ENCODE data around the gene KANK3.
"Not testable (repeated sequence)": the region's sequence is repeated elsewhere in the genome, so short reads cannot be mapped to it uniquely, and the experiment has no call there.

Gene KANK3

DNA sequence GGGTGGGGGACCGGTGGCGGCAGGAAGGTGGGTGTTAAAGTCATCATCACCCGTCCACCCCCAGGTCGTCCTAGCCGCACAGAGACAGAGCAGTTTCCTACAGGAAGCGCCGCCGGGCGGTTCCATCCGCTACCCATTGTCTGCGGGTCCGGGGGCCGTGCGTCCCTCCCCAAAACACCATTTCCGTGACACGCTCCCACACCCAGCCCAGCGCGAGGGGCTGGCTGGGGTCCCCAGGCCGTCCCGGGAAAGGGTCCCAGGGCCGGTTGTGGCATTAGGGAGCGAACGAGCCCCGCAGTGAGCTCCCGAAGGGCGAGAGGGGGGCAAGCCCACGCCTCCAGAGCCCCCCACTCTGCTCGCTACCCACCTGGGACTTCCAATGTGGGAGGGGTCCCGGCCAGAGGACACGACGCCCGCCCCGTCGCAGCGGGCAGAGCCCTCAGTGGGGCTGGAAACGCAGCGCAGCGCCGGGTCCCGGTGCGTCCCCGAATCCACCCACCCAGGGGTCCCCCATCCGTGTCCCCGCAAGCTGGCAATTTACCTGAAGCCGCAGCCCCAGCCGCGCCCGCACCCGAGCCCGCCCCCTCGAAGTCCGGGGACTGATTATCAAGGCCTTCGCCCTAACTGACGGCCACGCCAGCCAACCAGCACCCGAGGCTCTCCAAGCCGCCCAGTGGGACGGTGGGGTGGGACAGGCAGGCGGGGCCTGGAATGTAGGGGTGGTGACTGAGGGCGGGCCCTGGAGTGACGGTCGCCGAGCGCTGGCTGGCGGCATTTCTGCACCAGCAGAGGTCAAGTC is at the start of gene KANK3:
TSS of gene KANK3 (minus strand) at position 579 of the 799 bp plus-strand sequence. CDS start 5,434 bp downstream, outside the sequence.
- DNase-seq: peak; percentile 46

DNA sequence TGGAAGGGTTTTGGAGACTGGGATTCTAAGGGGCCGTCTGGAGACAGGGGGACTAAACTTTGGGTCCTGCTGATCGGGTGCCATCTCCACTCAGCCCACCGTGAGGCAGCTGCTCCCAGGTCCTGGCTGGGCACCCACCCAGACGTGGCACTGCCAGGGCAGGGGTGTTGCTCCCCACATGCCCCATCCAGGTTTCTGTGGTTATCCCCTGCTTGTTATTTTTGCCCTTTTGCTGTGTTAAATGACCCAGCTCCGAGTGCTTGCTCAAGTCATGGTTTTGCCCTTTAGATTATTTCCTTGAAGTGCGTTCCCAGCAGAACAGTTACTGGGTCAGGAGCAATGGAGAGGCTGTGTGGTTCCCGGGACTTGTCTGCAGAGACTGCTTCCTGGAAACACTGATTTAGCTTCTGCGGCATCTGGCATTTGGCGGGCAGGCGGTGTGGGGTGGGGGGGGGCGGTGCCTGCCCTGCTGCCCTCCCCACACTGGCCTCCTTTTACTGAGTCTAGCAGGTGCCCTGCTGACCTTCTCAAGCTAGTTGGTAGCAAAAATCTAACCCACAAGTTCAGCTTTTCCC is 49.0 kb upstream of the KANK3 start:
- no peak for DNase-seq

DNA sequence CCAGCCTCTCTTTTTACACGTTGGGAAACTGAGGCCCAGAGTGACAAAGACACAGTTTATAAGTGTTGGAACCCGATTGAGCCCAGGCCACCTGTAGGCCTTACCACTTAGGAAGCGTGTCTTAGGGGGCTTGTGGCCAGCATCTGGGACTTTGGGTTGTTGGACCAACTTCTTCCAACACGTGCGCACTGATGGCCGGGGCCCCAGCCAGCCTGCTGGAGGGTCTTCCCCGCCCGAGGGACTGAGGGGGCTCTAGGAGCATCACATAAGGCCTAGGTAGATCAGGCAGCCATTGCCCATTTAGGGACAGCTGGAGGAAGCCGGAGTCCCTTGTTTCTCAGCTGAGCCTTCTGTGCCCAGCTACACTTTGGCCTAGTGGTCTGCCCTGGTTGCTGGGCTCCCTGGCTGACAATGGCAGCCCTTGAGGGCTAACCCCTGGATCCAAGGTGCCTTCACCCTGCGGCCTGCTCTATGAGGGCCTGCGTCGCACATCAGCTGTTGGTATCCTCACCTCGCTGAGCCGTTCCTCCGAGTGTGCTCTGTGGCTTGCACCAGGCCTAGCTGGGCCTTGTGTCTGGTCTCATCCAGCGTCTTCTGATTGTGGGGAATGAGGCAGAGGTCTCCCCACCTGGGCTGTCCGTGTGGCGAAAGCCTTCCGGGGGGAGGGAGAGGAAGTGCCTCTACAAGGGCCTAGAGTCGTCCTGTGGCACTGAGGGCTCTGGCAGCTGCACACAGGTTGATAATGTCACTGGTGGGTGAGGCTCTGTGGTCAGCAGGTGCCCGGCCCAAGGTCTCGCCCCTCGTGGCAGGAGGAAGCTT is 48.3 kb upstream of the KANK3 start:
- no peak for DNase-seq

DNA sequence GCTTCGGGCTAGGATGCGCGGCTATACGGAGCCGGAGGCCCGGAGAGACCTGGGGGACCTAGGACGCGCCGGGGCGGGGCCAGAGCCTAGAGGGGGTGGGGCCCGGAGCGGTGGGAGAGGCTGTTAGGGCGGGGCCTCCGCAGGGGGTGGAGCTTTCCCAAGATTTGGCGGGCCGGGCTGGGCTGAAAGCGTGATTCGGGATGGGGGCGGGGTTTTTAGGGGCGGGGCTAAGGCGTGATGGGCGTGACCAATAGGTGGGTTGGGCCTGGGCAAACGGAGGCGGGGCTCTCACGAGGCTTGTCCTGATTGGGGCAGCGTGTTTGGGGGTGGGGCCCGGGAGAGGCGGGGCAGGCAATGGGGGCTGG is 47.5 kb upstream of the KANK3 start:
- DNase-seq: peak; percentile 76

DNA sequence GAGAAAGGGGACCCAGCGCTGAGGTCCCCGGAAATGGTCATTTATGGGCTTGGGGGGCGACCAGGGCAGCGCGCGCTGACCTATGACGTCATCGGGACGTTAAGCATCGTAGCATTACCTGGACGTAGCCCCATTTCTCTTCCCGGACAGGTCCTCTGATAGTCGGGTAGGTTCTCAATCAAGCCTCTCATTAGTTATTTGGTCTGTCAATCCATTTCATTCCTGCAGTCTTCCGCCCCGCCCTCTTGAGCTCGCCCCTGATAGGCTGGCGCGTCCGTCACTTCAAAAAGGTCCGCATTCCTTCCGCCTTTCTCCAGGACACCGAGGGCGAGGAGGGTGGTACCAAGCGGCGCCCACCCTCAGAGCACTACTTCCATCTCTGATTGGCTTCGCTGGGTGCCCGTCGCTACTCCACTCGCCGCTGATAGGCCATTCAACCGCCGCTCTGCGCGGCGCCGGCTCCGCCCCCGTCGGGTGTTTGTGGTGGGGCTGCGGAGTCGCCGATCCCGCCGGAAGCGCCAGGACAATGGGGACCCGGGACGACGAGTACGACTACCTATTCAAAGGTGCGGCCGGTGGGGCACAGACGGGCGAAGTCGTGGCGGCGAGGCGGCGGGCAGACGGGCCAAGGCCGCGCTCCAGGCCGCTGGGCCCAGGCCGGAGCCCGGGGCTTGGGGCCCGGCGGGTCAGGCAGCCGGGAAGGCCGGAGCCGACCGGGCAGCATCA is 47.0 kb upstream of the KANK3 start, which contains the start of gene RAB11B:
TSS of gene RAB11B (plus strand) at position 470 of the 726 bp plus-strand sequence. CDS start at position 527, 57 bp downstream.
- peak; percentile 97 for DNase-seq

DNA sequence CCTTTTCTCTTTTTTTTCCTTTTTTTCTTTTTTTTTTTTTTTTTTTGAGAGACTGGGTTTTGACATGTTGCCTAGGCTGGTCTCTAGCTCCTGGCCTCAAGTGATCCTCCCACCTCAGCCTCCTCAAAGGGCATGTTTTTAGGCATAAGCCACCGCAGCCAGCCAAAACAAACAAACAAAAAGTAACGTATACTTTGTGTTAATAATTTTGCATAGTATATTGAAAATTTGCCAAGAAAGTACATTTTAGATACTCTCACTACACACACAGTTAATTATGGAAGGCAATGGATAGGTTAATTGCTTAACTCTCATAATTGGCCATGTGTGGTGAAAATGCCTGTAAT is 45.5 kb upstream of the KANK3 start:
- no peak for DNase-seq

DNA sequence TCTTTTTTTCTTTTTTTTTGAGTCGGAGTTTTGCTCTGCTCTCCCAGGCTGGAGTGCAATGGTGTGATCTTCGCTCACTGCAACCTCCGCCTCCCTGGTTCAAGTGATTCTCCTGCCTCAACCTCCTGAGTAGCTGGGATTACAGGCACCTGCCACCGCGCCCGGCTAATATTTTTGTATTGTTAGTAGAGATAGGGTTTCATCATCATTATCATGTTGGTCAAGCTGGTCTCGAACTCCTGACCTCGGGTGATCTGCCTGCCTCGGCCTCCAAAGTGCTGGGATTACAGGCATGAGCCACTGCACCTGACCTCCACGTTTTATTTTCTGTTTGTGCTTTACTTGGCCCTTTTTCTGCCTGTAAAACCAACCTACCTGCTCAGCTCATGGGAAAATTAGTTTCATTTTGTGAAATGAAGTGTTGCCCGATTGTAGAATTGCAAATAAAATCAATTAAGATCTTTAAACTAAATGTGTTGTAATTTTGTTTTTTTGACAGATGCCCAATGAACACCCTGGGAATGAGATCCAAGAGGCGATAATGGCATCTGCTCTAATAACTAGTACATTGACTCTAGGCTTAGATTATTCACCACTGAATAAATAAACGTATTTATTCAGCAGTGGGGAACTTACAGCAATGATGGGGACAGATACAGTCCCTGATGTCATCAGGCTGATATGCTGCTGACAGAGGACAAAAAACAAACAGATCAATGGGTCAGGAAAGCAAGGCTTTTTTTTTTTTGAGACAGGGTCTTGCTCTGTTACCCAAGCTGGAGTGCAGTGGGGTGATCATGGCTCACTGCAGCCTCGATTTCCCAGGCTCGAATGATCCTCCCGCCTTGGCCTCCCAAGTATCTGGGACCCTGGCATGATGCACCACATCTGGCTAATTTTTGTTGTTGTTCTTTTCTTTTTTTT is 44.9 kb upstream of the KANK3 start:
- DNase-seq: no peak

DNA sequence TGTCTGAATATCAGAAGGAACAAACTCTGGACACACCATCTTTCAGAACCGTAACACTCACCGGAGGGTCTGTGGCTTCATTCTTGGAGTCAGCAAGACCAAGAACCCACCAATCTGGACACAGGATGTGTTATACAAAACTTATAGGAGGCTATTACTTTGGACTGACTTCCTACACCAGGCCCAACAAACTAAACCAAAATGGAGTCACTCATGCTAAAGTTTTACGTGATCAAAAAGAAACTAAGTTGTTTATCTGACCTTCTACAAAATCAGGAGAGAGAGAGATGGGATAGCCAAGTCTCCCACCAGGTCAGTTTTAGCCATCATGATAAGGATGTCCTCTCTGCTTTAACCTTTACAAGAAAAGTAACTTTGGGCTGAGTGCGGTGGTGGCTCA is 43.9 kb upstream of the KANK3 start:
- DNase-seq: no peak

DNA sequence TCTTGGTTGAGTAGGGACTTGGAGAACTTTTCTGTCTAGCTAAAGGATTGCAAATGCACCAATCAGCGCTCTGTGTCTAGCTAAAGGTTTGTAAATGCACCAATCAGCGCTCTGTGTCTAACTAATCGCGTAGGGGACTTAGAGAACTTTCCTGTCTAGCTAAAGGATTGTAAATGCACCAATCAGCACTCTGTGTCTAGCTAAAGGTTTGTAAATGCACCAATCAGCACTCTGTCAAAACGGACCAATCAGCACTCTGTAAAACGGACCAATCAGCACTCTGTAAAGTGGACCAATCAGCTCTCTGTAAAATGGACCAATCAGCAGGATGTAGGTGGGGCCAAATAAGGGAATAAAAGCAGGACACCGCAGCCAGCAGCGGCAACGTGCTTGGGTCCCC is 43.4 kb upstream of the KANK3 start:
- DNase-seq: not testable (repeated sequence)

DNA sequence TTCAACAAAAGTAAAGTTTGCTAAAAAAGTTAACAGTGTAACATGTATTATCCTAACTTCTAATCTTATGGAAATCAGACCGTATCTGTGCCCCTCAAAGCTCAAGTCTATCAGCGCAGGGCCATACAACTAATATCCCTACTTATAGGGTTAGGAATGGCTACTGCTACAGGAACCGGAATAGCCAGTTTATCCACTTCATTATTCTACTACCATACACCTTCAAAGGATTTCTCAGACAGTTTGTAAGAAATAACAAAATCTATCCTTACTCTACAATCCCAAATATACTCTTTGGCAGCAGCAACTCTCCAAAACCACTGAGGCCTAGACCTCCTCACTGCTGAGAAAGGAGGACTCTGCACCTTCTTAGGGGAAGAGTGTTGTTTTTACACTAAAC is 42.5 kb upstream of the KANK3 start:
- DNase-seq: not testable (repeated sequence)

DNA sequence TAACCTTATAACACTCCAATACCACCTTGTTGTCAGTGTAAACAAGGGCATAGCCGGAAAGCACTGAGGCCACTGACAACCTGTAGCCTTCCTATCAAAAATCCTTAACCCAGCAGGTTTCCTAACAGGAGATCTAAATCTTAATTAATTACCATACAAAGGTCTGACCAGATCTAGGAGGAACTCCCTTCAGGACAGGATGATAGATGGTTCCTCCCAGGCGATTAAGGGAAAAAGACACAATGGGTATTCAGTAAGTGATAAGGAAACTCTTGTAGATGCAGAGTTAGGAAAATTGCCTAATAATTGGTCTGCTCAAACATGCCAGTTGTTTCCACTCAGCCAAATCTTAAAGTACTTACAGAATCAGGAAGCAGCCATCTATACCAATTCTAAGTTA is 42.0 kb upstream of the KANK3 start:
- DNase-seq: not testable (repeated sequence)

DNA sequence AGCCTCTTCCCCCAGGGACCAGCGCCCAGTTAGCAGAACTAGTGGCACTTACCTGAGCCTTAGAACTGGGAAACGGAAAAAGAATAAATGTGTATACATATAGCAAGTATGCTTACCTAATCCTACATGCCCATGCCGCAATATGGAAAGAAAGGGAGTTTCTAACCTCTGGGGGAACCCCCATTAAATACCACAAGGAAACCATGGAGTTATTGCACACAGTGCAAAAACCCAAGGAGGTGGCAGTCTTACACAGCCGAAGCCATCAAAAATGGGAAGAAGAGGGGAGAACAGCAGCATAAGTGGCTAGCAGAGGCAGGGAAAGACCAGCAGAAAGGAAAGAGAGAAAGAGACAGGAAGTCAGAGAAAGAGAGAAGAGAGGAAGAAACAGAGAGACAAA is 41.5 kb upstream of the KANK3 start:
- not testable (repeated sequence) for DNase-seq

DNA sequence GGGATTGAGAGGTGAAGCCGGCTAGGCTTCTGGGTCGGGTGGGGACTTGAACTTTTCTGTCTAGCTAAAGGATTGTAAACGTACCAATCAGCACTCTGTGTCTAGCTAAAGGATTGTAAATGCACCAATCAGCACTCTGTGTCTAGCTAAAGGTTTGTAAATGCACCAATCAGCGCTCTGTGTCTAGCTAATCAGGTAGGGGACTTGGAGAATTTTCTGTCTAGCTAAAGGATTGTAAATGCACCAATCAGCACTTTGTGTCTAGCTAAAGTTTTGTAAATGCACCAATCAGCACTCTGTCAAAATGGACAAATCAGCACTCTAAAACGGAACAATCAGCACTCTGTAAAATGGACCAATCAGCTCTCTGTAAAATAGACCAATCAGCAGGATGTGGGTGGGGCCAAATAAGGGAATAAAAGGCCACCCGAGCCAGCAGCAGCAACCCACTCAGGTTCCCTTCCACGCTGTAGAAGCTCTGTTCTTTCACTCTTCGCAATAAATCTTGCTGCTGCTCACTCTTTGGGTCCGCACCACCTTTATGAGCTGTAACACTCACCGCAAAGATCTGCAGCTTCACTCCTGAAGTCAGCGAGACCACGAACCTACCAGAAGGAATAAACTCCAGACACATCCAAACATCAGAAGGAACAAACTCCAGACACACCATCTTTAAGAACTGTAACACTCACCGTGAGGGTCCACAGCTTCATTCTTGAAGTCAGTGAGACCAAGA is 36.3 kb upstream of the KANK3 start:
- not testable (repeated sequence) for DNase-seq

DNA sequence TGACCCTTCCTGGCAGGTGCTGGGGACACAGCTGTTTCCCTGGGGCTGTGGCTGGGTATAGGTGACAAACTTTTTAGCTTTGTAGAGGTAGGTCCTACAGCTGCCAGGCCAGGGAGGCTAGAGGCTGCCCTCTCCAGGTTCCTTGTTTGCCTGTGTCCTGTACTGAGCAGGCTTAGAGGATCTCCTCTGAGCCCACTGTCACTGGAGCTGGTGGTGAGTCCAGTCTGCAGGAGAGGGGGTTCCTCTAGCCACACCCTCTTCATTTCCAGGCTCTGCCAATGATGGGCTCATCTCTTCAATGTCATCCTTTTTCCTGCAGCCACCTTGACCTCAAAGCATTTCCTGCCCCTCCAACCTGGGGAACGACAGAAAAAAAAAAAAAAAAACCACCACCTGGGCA is 34.5 kb upstream of the KANK3 start:
- DNase-seq: no peak

DNA sequence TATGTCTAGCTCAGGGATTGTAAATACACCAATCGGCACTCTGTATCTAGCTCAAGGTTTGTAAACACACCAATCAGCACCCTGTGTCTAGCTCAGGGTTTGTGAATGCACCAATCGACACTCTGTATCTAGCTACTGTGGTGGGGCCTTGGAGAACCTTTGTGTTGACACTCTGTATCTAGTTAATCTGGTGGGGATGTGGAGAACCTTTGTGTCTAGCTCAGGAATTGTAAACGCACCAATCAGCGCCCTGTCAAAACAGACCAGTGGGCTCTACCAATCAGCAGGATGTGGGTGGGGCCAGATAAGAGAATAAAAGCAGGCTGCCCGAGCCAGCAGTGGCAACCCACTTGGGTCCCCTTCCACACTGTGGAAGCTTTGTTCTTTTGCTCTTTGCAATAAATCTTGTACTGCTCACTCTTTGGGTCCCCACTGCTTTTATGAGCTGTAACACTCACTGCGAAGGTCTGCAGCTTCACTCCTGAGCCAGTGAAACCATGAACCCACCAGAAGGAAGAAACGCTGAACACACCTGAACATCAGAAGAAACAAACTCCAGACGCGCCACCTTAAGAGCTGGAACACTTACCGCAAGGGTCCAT is 33.4 kb upstream of the KANK3 start:
- not testable (repeated sequence) for DNase-seq

DNA sequence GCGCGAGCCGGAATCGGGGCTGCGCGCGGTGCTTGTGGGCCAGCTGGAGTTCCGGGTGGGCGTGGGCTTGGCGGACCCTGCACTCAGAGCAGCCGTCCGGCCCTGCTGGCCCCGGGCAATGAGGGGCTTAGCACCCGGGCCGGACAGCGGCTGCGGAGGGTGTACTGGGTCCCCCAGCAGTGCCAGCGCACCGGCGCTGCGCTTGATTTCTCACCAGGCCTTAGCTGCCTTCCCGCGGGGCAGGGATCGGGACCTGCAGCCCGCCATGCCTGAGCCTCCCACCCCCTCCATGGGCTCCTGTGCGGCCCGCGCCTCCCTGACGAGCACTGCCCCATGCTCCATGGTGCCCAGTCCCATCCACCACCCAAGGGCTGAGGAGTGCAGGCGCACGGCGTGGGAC is 32.7 kb upstream of the KANK3 start:
- DNase-seq: not testable (repeated sequence)

DNA sequence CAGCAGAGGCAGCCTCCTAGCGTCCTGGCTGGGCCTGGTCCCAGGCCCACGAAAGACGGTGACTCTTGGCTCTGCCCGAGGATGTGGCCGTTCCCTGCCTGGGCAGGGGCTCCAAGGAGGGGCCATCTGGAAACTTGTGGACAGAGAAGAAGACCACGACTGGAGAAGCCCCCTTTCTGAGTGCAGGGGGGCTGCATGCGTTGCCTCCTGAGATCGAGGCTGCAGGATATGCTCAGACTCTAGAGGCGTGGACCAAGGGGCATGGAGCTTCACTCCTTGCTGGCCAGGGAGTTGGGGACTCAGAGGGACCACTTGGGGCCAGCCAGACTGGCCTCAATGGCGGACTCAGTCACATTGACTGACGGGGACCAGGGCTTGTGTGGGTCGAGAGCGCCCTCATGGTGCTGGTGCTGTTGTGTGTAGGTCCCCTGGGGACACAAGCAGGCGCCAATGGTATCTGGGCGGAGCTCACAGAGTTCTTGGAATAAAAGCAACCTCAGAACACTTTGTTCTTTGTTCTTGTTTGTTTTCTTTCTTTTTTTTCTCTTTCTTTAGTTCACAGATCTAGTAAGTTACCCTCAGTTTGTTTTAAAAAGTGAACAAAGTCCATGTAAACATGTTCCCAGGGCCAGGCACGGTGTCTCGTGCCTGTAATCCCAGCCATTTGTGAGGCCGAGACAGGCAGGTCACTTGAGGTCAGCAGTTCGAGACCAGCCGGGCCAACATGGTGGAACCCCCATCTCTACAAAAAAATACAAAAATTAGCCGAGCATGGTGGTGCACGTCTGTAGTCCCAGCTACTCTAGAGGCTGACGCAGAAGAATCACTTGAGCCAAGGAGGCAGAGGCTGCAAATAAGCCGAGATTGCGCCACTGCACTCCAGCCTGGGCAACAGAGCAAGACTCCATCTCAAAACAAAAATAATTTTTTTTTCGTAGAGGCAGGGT is 31.1 kb upstream of the KANK3 start:
- DNase-seq: no peak

DNA sequence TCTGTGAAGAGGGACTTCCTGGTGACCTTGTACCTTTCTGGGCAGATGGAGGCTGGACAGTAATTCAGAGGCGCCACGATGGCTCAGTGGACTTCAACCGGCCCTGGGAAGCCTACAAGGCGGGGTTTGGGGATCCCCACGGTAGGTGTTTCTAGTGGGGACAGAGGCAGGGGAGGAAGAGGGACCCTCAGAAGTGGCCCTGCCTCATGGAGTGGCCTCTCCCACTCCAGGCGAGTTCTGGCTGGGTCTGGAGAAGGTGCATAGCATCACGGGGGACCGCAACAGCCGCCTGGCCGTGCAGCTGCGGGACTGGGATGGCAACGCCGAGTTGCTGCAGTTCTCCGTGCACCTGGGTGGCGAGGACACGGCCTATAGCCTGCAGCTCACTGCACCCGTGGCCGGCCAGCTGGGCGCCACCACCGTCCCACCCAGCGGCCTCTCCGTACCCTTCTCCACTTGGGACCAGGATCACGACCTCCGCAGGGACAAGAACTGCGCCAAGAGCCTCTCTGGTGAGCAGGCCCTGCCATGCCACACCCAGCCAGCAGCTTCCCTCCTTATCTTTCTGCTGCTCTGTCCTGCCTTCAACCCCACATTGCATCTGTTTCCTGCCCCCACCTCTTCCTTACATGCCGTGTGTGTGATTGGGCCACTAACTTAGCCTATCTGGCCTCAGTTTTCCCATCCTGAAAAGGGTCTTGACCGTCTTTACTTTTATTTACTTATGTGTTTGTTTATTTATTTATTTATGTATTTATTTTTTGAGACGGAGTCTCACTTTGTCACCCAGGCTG is 28.1 kb upstream of the KANK3 start:
- no peak for DNase-seq
